Measurements from ENCODE around the gene PTRH1.

GRCh38 chr9:127680226-127680625 is 35.2 kb downstream of the PTRH1 start:
- TF ChIP-seq, protein P1, sequence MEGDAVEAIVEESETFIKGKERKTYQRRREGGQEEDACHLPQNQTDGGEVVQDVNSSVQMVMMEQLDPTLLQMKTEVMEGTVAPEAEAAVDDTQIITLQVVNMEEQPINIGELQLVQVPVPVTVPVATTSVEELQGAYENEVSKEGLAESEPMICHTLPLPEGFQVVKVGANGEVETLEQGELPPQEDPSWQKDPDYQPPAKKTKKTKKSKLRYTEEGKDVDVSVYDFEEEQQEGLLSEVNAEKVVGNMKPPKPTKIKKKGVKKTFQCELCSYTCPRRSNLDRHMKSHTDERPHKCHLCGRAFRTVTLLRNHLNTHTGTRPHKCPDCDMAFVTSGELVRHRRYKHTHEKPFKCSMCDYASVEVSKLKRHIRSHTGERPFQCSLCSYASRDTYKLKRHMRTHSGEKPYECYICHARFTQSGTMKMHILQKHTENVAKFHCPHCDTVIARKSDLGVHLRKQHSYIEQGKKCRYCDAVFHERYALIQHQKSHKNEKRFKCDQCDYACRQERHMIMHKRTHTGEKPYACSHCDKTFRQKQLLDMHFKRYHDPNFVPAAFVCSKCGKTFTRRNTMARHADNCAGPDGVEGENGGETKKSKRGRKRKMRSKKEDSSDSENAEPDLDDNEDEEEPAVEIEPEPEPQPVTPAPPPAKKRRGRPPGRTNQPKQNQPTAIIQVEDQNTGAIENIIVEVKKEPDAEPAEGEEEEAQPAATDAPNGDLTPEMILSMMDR (conservative IDR thresholded peaks at IDR 0.05; ENCODE audit: low read depth, low read length) = no peak
- TF ChIP-seq POLR2A (IDR thresholded peaks at IDR 0.05; ENCODE audit: low read depth, low read length) = no peak
- no peak for TF ChIP-seq CHD1 (IDR thresholded peaks at IDR 0.05; ENCODE audit: low read depth, low read length)

Measured in IMR-90 (cell line).